AG08396 (cell line): ENCODE data around the gene ASB18.

Experiments used
- DNase-seq: peaks from one replicate; pipeline ENCODE4 v3.0.0; 2012; ENCODE audit warnings: low spot score, mixed read lengths

ASB18 gene

GRCh38 chr2:236240228-236240990, 23.8 kb downstream of the ASB18 start:
- peak; percentile 89 for DNase-seq

DNA sequence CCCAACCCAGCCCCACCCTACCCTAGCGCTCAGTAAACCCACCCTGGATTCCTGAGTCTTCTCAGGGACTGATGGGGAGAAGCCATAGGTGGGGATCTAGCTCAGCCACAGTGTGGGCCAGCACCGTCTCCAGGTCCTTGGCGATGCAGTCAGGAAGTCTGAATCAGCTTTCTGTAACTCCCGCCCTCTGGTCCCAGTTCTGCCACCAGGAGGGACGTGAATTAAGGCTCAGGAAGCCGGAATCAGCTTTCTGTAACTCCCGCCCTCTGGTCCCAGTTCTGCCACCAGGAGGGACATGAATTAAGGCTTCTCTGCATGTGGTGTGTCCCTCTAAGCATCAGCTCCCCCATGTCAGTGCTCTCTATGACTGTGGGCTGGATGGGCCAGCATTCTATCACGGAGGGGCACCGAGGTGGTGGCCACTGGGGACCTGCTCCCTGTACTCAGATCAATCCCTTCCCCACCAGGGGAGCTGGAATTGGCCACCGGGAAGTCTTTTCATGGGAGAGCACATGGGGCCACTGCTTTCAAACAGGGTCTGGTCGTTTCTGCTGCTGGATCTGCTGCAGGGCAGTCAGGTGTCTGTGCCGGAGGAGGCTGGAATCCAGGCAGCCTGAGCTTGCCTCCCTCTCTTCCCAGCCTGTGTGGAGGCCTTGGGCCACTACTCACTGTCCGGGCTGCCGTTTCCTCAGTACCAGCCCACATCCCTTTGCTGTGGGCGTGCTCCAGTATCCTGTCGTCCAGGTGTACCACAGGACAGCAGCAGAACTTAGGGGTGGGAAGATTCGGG, 24.7 kb downstream of the ASB18 start:
- no peak for DNase-seq

DNA sequence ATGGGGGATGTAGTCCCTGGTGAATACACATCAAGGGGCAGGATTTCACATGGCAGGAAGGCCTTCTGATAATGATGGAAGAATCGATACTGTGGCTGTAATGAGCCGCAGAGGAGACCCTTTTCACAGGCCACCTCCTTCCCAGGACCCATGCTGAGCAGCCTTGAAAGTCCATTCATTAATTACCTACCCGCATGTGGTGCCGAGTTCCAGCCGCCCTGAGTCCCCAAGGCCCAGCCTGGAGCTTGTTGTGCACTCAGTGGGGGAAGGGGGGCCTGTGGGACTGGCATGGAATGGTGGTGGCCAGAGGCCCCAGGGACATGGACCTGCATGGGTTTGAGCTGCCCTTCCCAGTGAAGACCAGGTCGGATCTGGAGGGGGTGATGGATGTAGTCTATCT, 25.5 kb downstream of the ASB18 start:
- no peak for DNase-seq

GRCh38 chr2:236237468-236238190, 26.6 kb downstream of the ASB18 start:
- DNase-seq = peak; percentile 43

- DNase-seq = peak; percentile 53
Observed at GRCh38 chr2:236236559-236237452, 27.4 kb downstream of the ASB18 start.

- DNase-seq = no peak
Observed at GRCh38 chr2:236229186-236229585, 35.0 kb downstream of the ASB18 start.

GRCh38 chr2:236223675-236224074, 40.5 kb downstream of the ASB18 start:
- no peak for DNase-seq

- no peak for DNase-seq
Observed at GRCh38 chr2:236221798-236222197, 42.4 kb downstream of the ASB18 start.

- DNase-seq = no peak
Observed at GRCh38 chr2:236219411-236219810, 44.8 kb downstream of the ASB18 start.

DNA sequence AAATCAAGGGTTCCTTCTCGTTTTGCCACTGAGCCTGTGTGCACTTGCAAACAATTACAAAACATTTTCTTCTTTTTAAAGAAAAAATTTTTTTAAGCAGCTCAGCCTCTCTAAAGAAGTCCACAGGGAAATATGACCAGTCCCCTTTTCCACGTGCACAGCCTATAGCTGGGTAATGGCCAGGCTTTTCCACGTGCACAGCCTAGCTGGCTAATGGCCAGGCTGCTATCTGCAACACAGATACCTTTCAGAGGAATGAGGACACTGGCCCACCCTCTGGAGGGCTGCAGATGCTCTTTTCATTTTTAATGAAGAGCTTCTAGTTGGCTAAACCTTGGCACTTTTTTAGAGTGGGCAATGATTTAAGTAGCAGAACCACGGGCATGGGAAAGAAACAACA, 46.3 kb downstream of the ASB18 start:
- no peak for DNase-seq

GRCh38 chr2:236216711-236217110, 47.5 kb downstream of the ASB18 start:
- DNase-seq = no peak

- no peak for DNase-seq
Observed at GRCh38 chr2:236215761-236216333, 48.4 kb downstream of the ASB18 start.

DNA sequence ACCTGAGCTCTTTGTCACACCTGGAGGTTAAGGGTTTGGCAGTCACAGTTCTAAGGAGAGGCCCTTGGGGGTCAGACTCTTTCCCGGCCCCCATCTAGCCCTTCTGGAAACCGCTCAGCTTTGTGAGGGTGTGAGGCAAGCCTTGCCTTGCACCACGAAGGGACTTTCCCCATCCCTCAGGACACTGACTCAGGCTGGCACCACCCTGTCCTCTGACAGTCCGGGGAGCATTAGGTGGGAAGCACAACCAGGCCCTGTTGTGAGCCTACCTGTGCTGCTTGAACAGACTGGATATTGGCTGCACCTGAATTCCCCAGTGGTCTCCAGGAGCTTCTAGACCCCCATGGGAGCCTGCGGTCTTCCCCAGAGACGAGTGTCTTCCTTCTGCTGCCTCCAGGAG, 49.0 kb downstream of the ASB18 start:
- no peak for DNase-seq

GRCh38 chr2:236214376-236214995, 49.7 kb downstream of the ASB18 start:
- no peak for DNase-seq

- DNase-seq = no peak
Observed at GRCh38 chr2:236211296-236211695, 52.9 kb downstream of the ASB18 start.

GRCh38 chr2:236210536-236210935, 53.7 kb downstream of the ASB18 start:
- no peak for DNase-seq

DNA sequence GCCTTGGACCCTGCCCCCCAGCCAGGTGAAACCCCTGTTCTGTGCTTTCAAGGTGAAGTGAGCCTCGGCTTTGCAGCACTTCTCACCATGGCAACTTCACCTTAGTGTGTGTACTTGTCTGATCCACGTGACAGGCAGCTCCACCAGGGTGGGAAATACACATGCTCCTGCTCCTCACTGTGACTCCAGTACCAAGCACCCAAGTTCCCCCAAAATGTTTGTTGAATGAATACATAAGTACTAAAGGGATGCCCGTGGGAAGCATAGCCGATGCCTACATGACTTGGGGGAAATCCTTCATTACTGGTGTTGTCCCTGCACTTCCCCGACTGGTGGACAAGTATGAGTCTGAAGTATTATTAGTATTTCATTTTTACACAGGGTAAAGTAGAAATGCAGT, 54.2 kb downstream of the ASB18 start:
- no peak for DNase-seq

- DNase-seq = no peak
Observed at GRCh38 chr2:236209535-236209934, 54.7 kb downstream of the ASB18 start.

DNA sequence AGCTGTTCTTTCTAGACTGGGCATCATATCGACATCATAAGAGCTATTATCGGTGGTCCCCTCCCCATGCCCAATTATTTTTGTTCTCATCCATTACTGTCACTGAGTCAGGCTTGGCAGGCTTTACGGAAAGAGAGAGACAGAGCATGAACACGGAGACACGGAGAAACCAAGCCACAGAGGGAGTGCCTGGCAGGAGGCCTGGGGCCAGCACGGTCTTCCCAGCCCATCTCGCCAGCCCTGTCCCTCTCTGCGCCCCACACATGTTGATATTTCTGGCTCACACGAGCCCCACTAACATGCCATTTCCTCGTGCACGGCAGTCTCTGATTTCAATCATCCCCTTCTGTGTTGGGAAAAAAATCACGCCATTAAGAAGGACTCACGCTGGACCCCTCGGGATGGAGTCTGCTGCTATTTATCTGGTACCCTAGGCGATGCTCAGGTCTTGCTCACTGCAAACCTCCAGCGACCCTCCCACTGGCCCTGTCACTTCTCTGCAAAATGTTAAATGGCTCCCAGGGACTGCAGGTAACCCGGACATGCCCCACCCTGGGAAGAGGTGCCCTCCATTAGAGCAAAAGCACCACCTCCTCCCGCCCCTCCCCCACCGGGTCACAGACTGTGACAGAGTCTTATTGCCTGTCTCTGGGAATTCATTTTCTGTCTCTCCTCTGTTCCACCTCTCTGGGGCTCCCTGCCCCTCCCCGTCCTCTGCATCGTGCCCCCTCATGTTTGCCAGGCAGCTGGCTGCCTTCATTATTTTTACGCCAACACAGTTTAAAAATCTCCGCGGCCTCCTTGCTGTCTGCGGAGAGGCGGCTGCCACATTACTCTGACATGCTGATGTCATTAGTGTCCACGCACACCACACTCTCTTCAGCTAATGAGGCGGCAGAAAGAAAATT, 55.9 kb downstream of the ASB18 start:
- DNase-seq = no peak

GRCh38 chr2:236207472-236207871, 56.7 kb downstream of the ASB18 start:
- no peak for DNase-seq
